OCI-LY3 (cell line): ENCODE data around the gene MAPK14.

Experiments used
- H2AFZ ChIP-seq: fragments of 200-600, 300-600 bp; shearing (Covaris generic); 2 replicates; pipeline ENCODE4 v1.6.0; 2014; ENCODE audit warnings: antibody characterized with exemption, low read depth, low read length
- H3K27ac ChIP-seq: fragments of 200-600, 300-600 bp; sonication (generic); 2 replicates; pipeline ENCODE4 v1.5.1; 2014; ENCODE audit warnings: mild to moderate bottlenecking, low read length, moderate library complexity, mixed read lengths
- H3K27me3 ChIP-seq: fragments of 200-600, 300-600 bp; sonication (generic); 2 replicates; pipeline ENCODE4 v1.6.1; 2014; ENCODE audit warnings: low read depth, low read length, mixed read lengths
- H3K36me3 ChIP-seq: fragments of 200-600, 300-600 bp; sonication (generic); replicated peaks from 2 replicates; pipeline ENCODE3; 2014; ENCODE audit warnings: low read depth, low read length, mixed read lengths
- H3K4me1 ChIP-seq: fragments of 300-600, 200-600 bp; sonication (generic); 2 replicates; pipeline ENCODE4 v1.6.1; 2014; ENCODE audit warnings: low read length, mixed read lengths
- H3K4me2 ChIP-seq: fragments of 200-600, 300-600 bp; sonication (generic); 2 replicates; pipeline ENCODE4 v1.6.1; 2014; ENCODE audit warnings: low read length, mixed read lengths
- H3K4me3 ChIP-seq: fragments of 300-600, 200-600 bp; sonication (generic); 2 replicates; pipeline ENCODE4 v1.5.1; 2014; ENCODE audit warnings: antibody characterized with exemption, mild to moderate bottlenecking, low read length, moderate library complexity
- H3K79me2 ChIP-seq: fragments of 300-600, 200-600 bp; shearing (Covaris generic); 2 replicates; pipeline ENCODE4 v1.6.1; 2014; ENCODE audit warnings: mild to moderate bottlenecking, low read length, mixed read lengths
- H3K9ac ChIP-seq: fragments of 300-600, 200-600 bp; shearing (Covaris generic); 2 replicates; pipeline ENCODE4 v1.6.0; 2014; ENCODE audit warnings: mild to moderate bottlenecking, low read length, moderate library complexity
- H3K9me3 ChIP-seq: fragments of 200-600, 300-600 bp; shearing (Covaris generic); 2 replicates; pipeline ENCODE4 v1.6.1; 2014; ENCODE audit warnings: low read length, mixed read lengths; ENCODE audit not compliant: insufficient read depth
- H4K20me1 ChIP-seq: fragments of 200-600, 300-600 bp; sonication (generic); 2 replicates; pipeline ENCODE4 v1.6.1; 2016; ENCODE audit warnings: low read length, mixed read lengths; ENCODE audit not compliant: insufficient read depth
- CTCF ChIP-seq: fragments of 200-600, 300-600 bp; sonication (generic); IDR thresholded peaks from 2 replicates; pipeline ENCODE4 v1.5.1; 2014; ENCODE audit warnings: antibody characterized with exemption, low read length, low read depth
- EZH2phosphoT487 ChIP-seq: fragments of 200-600 bp; shearing (Covaris generic); IDR thresholded peaks from 2 replicates; pipeline ENCODE4 v1.6.1; 2018; ENCODE audit warnings: antibody characterized with exemption, mixed run types, low read depth

MAPK14 gene

GRCh38 chr6:36104836-36105235 is 77.2 kb downstream of the MAPK14 start:
- Histone ChIP-seq H3K36me3 (peaks cover 35% of the 10 kb centered on the region), H3K9ac (no peak overlapping the region), H3K27ac (no peak overlapping the region), H3K4me2 (no peak overlapping the region), H2AFZ (no peak overlapping the region), H3K27me3 (no peaks in the 10 kb centered on the region), H3K9me3 (no peaks in the 10 kb centered on the region), H3K4me3 (no peak overlapping the region), H4K20me1 (no peaks in the 10 kb centered on the region), H3K4me1 (peaks cover 10% of the 10 kb centered on the region), H3K79me2 (no peaks in the 10 kb centered on the region)
- TF ChIP-seq CTCF, result no peak
- no peak for TF ChIP-seq EZH2phosphoT487

DNA sequence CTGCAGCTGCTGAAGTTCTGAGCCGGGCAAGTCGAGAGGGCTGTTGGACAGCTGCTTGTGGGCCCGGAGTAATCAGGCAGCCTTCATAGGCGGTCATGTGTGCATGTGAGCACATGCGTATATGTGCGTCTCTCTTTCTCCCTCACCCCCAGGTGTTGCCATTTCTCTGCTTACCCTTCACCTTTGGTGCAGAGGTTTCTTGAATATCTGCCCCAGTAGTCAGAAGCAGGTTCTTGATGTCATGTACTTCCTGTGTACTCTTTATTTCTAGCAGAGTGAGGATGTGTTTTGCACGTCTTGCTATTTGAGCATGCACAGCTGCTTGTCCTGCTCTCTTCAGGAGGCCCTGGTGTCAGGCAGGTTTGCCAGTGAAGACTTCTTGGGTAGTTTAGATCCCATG is 81.5 kb downstream of the MAPK14 start:
- no peaks in the 10 kb centered on the region for H3K79me2 ChIP-seq
- H4K20me1 ChIP-seq, result no peaks in the 10 kb centered on the region
- H2AFZ ChIP-seq, result no peak overlapping the region
- H3K9ac ChIP-seq, result no peak overlapping the region
- H3K4me3 ChIP-seq, result no peak overlapping the region
- no peak overlapping the region for H3K4me2 ChIP-seq
- no peaks in the 10 kb centered on the region for H3K27me3 ChIP-seq
- TF ChIP-seq EZH2phosphoT487 (no peak), CTCF (no peak)
- peaks cover 14% of the 10 kb centered on the region for H3K4me1 ChIP-seq
- no peaks in the 10 kb centered on the region for H3K9me3 ChIP-seq
- peaks cover 32% of the 10 kb centered on the region for H3K36me3 ChIP-seq
- no peak overlapping the region for H3K27ac ChIP-seq

DNA sequence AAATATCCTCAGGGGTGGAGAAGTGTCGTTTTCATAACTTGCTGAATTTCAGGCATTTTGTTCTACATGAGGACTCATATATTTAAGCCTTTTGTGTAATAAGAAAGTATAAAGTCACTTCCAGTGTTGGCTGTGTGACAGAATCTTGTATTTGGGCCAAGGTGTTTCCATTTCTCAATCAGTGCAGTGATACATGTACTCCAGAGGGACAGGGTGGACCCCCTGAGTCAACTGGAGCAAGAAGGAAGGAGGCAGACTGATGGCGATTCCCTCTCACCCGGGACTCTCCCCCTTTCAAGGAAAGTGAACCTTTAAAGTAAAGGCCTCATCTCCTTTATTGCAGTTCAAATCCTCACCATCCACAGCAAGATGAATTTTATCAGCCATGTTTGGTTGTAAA is 82.4 kb downstream of the MAPK14 start:
- Histone ChIP-seq H3K4me3 (no peak overlapping the region), H3K4me1 (peaks cover 21% of the 10 kb centered on the region), H3K27ac (no peak overlapping the region), H3K4me2 (no peak overlapping the region), H3K9me3 (no peaks in the 10 kb centered on the region), H3K79me2 (no peaks in the 10 kb centered on the region), H2AFZ (no peak overlapping the region), H4K20me1 (no peaks in the 10 kb centered on the region), H3K36me3 (peaks cover 27% of the 10 kb centered on the region), H3K9ac (no peak overlapping the region), H3K27me3 (no peaks in the 10 kb centered on the region)
- TF ChIP-seq EZH2phosphoT487 (no peak), CTCF (no peak)

GRCh38 chr6:36110863-36111262 is 83.3 kb downstream of the MAPK14 start:
- no peaks in the 10 kb centered on the region for H4K20me1 ChIP-seq
- H3K4me2 ChIP-seq, result no peak overlapping the region
- no peaks in the 10 kb centered on the region for H3K79me2 ChIP-seq
- no peak overlapping the region for H3K9ac ChIP-seq
- H3K9me3 ChIP-seq, result no peaks in the 10 kb centered on the region
- no peaks in the 10 kb centered on the region for H3K27me3 ChIP-seq
- no peak overlapping the region for H3K4me3 ChIP-seq
- H3K27ac ChIP-seq, result no peak overlapping the region
- peaks cover 23% of the 10 kb centered on the region for H3K36me3 ChIP-seq
- H2AFZ ChIP-seq, result no peak overlapping the region
- peaks cover 29% of the 10 kb centered on the region for H3K4me1 ChIP-seq
- no peak for TF ChIP-seq CTCF
- TF ChIP-seq EZH2phosphoT487, result no peak
